Spleen (tissue), 7 donors: Measurements from ENCODE around the gene LAMC1.

Experiments used
- CTCF ChIP-seq, 11 experiments: fragments of 200-600 bp in 7 of 11; fragments of 450-650 bp in 4 of 11; sonication (generic) in 4 of 11; IDR thresholded peaks in 8 of 11; conservative IDR thresholded peaks in 3 of 11; 1 replicate in 7 of 11; 2 replicates in 4 of 11; pipeline versions ENCODE4 v1.4.0 to v1.8.0; 2016 to 2021; ENCODE audit warnings: antibody characterized with exemption in 11 of 11, inconsistent platforms in 4 of 11, mild to moderate bottlenecking in 1 of 11
- POLR2A ChIP-seq, 3 donors: fragments of 450-650 bp; IDR thresholded peaks; one replicate each; pipeline ENCODE4 v1.5.1; 2017; ENCODE audit warnings: antibody characterized with exemption in 3 of 3, mild to moderate bottlenecking in 1 of 3
- POLR2AphosphoS5 ChIP-seq, 3 donors: sonication (generic); formaldehyde crosslinking; IDR thresholded peaks; one replicate each; pipeline ENCODE4 v1.5.1; 2017; ENCODE audit warnings: antibody characterized with exemption in 3 of 3
- donor health status: DM: no; HTN: no; CAD: no; lungs with moderate emphysema.
- donor health status: DM: no; HTN: no; CAD: no.
- donor health status: DM: no; HTN: no; CAD: no.

- TF ChIP-seq CTCF (IDR thresholded peaks at IDR 0.05 in 8 of 11, conservative IDR thresholded peaks at IDR 0.05 in 3 of 11): no peak
- peak in 1 of 3 donors; percentile 32 for TF ChIP-seq POLR2AphosphoS5 (IDR thresholded peaks at IDR 0.05)
- TF ChIP-seq POLR2A (IDR thresholded peaks at IDR 0.05): no peak
These were observed 101.0 kb downstream of the LAMC1 start for GRCh38 chr1:183124259-183124658.
